GM18867 (cell line): ENCODE measurements around the gene SPATA9.

Experiments used
- ATAC-seq: cut with Tn5 transposase; IDR thresholded peaks from one replicate; pipeline ENCODE4 v1.9.1; 2021; ENCODE audit warnings: mild to moderate bottlenecking, moderate library complexity; ENCODE audit not compliant: unreplicated experiment

SPATA9 gene

DNA sequence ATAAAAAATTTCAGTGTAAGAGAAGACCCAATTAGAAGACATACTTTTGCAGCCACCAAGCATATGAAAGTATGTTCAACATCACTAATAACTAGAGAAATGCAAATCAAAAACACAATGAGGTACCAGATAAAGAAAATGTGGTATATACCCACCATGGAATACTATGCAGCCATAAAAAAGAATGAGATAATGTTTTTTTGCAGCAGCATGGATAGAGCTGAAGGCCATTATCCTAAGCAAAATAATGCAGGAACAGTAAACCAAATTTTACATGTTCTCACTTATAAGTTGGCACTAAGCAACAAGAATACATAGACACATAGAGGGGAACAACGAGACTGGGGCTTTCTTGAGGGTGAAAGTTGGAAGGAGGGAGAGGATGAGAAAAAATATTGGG, 6.9 kb upstream of the SPATA9 start:
- no peak for ATAC-seq

DNA sequence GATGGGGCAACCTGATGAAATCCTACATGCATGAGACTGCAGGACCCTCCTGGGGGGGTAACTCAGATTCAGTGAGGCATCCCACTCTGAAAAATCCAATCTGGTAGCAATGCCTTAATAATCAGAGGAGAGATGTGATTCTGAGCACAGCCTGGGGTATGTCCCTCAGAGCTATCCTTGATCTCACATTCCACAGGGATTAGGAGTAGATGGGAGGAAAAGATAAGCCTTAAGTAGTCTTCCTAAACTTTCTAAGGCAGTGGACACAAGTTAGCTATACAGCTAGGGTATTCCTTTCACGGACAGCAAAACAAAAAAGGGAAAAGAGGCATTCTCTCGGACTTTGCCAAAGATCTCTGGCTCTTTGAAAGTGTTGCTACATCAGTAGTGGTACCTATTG, 3.9 kb upstream of the SPATA9 start:
- no peak for ATAC-seq

DNA sequence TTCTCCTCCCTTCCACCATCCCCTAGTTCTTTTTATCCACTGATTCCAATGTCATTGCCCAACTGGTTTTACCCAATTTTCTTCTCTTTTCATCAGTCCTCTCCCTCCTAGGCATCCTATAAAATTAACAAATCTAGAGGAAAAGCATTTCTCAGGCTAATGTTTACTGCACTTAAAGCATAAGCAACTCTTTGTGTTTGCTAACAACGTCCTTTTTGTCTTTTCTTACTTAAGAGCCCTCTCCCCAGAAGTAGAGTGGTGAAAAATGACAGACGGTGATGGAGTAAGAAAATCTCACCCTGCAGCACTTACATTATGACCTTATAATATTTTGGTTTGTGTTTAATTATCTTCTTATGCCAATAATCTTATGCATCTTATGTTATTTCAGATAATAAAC, 1.6 kb upstream of the SPATA9 start:
- ATAC-seq: no peak

DNA sequence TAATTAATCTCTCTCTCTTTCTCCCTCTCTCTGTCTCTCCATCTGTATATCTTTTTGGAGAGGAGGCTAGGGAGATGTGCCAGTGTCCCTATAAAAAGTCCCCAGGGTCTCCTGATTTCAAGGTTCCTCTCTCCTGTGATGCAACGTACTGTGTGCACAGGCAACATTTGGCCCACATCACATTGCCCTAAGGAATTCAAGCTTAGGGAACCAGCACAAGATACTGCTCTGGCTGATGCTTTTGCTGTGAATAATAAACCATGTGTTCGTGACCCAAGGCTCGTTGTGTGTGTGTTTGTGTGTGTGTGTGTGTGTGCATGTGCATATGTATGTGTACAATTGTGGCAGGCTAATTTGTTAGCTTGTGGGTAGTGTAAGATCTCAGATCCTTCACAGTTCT, 9.7 kb downstream of the SPATA9 start:
- ATAC-seq: no peak

DNA sequence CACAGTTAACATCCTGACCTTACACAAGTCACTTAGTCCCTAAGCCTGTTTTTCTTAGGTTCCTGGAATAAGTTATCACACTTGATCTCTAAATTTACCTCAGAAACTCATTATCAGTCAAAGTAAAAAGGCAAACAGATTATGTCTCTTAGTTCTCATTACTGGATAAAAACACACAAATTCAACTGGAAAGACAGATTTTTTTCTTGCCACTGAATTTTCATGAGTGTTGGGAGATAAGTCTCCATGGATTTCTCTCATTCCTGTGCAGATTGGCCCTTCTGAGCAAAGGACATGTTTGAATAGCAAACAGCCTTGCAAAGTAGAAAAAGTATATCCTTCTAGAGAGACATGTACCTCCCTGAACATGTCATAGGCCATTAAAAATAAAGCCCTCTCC, 10.2 kb downstream of the SPATA9 start:
- no peak for ATAC-seq

DNA sequence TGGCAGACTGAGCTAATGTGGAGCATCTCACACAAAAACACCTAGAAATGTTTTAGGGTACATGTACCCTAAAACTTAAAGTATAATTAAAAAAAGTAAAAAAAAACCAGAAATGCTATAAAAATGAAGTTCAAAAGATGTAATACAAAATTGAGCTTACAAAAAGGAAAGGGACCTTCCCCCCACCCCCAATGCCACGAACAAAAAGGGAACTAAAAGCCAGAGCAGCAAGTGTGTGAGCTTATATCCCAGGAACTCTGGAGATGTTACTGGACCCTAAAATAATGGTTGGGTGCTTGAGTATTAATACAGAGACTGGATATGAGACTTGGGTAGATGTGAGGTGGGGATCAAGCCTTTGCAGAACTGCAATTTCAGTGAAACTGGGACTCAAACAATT, 11.0 kb downstream of the SPATA9 start:
- ATAC-seq: no peak

DNA sequence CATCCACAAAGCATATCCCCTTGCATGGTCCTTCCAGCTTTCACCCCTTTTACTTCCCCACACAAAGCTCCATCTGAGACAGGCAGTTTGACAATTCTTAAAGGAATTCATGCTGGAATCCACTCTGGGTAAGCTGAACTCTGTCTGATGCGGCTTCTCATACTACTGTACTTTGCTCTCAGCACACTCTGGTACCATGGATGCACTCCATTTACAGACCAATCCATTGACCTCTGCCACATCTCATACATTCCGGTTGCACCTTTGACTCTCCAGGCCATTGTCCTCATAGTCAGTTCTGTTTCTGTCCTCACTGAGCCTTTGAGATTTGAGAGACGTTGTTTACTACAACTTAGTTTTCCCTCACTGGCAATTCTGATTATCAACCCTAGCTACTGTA, 12.2 kb downstream of the SPATA9 start:
- ATAC-seq: no peak

DNA sequence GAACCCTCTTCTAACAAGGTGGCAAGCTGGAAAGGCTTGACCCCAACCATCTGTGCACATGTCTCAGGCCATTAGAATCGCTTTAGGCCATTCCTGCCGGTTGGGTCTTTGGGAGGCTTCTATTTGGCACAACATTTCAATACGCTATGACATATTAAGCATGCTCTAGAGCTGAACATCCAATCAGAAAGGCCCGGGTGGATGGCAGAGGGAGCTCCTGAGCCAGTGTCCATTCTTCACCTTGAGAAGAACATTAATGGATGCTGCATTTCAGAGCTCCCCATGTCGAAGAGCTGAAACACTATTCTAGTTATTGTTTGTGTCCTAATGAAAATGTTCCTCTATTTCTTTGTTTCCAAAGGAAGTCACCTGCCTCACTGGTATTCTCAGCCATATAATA, 12.8 kb downstream of the SPATA9 start:
- no peak for ATAC-seq

DNA sequence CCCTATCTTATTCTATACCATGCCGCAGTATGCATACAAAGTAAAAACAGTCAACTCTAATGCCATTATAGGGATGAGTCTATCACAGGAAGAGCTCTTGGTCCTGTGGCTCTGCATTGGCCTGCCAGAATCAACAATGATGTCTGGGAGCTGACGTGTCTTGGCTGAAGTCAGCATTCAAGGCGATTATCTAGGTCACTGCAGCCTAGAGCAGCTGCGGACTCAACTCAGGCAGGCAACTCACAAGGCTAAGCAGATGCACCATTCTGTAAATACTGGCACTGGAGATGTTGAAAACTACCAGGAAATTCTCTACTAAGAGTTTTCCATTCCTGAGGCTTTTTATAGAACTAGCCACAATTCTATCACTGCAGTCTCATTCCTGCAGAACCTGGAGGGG, 13.3 kb downstream of the SPATA9 start:
- ATAC-seq: no peak

DNA sequence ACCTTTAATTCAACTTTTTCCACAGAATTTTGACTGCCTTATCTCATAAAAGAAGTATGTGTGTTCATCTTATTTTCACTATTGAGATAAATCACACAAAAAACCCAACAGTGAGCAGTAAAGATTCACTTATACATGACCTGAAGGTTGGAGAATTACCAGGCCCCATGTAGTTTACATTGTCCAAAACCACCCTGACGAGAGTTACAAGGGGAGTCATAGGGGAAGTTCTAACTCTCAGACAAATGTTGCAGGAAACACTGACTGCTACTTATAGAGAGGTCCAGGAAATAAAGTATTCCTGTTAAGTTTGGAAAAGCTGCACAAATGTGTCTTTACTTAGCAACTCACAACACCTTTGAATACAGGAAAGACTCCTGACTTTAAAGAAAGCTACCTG, 14.1 kb downstream of the SPATA9 start:
- no peak for ATAC-seq

DNA sequence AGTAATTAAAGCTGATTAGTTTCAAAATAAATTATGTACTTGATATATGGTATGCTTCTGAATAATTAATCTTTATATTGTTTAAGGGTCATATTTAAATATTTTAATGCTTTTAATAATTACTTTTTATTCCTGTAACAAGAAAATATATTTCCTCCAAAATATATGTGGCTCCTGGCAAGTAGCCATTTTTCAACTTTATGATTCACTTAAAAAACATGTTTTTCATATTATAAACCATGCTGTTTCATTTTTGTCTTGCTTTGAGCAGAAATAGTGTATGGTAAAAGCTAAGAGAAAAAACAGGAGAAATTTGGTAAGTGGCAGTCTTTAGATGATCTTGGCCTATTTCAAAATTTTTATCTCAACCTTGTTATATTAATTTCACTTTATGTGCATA, 14.6 kb downstream of the SPATA9 start:
- ATAC-seq: no peak

DNA sequence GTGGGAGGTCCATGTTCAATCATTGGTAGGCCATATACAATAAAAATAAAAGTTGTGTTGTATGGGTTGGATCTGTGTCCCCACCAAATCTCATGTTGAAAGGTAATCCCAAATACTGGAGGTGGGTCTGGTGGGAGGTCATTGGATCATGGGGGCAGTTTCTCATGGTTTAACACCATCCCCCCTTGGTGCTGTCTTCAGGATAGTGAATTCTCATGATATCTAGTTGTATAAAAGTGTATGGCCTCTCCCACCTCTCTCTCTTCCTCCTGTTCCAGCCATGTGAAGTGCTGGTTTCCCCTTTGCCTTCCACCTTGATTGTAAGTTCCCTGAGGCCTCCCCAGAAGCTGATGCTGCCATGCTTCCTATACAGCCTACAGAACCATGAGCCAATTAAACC, 15.1 kb downstream of the SPATA9 start:
- ATAC-seq: no peak

DNA sequence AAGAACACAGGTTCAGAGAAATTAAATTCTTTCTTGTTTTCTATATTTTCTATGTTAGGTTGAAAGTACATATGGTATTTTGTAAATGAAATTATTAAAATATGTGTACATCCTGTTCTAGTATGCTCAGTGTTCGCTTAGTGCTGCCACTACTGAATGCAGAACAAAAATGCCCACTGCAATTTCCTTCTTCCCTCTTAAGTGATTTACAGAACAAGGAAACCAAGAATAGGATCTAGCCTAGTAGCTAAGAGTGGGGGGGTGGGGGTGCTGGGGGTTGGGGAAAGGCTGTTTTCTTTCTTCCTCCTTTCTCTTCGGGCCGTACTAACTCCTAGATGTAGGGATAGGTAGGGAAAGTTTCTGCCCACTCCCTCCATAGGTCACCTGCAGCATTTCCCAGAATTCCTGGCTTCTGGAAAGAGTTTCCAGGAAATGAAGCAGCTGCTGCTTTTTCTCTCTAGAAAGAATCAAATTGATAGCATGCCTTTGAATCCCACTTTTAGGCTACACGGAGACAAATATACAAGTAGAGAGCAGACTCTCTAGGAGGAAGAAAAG, 15.7 kb downstream of the SPATA9 start:
- ATAC-seq: no peak

DNA sequence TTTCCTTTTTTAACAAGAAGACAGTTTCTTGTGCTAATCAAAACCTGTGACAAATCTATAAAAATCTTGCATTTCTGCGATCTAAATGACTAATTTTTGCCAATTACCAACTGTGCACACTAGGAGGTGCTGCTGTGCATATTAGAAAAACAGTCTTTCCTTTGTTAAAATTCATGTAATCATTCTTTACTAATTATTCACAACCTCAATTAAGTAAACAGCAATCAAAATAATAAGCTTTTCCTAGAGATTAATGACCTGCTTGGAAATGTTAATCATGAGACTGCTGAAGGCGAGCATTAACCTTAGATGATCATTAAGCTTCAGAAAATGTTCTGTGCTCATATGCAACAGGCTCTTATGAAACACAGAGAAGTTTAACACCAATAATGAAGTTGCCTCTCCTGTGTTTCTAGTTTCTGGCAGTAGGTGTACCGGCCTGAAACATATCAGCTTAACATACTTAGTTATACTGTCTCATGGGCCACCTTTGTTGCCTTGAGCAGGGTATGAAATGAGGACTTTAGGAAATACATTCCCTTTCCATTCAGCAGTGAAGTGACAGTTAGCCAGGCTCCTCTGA, 18.5 kb downstream of the SPATA9 start:
- ATAC-seq: no peak

DNA sequence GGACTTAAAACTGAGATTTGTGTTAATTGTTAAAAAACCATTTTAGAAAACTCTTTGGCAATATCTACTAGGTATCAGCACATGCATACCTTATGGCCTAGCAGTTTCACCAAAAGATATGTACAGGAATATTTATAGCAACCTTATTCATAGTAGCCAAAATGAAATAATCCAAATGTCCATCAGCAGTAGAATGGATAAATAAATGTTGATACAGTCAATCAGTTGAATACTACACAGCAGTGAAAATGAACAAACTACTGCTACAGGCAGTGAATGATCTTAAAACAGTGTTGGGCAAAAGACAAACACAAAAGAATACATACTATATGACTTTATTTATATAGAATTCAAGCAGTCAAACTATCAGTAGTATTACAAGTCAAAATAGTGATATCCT, 19.8 kb downstream of the SPATA9 start:
- no peak for ATAC-seq

DNA sequence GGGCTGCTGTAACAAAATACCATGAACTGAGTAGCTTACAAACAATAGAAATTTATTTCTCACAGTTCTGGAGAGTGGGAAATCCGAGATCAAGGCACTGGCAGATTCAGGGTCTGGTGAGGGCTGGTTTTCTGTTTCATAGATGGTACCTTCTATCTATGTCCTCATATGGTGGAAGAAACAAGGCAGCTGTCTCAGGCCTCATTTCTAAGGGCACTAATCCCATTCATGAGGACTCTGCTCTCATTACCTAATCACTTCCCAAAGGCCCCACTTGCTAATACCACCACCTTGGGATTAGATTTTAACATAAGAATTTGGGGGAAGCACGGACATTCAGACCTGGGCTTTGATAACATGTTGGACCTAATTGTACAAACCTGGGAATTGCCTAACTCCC, 22.7 kb downstream of the SPATA9 start:
- ATAC-seq: no peak

DNA sequence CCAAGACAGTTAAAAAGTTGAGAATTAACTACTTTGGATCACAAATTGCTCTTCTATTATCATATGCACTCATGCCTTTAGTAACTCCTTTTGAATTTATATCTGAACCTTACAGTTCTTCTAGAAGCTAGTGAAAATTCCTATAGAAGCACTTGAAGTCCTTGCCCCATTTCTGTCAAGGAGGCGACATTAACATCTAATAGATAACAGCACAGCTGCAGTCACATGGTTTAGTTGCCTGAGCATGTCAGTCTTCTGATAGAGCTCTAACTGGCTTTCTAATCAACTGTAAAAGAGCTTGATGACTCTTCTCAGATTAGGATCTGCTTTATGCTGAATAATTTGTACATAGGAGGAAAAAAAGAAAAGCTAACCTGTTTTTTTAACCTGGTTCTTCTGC, 27.2 kb downstream of the SPATA9 start:
- ATAC-seq: no peak

DNA sequence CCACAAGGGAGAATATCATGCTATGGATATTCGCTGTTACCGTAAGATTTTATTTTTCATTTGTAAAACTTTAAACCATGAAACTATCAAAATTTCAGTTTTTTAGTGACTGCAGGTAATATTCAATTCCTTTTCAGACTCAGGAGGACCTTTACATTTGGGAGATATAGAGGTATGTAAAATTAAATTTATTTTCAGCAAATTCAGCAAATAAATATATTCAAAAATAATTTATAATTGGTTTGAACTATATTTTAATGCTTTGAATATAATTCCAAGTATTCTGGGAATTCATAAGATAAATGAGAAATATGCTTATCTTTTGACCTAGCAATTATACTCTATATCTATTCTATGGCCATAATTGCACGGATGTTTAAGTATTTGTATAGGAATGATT, 28.6 kb downstream of the SPATA9 start:
- no peak for ATAC-seq

DNA sequence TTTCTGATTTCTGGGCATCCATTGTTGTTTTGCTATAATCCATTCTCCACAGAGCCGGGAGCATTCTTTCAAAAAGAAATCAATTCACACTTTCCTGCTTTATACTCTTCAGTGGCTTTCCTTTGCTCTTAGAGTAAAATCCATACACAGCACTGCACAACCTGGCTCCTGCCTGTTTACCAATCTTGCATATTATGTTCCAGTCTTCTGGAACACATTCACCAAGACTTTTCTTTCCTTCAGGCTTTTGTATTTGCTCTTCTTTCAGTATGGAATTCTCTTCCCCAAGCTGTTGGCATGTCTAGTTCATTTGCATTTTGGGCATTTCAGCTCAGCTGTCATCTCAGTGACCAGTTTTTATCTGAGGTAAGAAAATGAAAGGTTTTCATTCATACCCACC, 29.9 kb downstream of the SPATA9 start:
- no peak for ATAC-seq

DNA sequence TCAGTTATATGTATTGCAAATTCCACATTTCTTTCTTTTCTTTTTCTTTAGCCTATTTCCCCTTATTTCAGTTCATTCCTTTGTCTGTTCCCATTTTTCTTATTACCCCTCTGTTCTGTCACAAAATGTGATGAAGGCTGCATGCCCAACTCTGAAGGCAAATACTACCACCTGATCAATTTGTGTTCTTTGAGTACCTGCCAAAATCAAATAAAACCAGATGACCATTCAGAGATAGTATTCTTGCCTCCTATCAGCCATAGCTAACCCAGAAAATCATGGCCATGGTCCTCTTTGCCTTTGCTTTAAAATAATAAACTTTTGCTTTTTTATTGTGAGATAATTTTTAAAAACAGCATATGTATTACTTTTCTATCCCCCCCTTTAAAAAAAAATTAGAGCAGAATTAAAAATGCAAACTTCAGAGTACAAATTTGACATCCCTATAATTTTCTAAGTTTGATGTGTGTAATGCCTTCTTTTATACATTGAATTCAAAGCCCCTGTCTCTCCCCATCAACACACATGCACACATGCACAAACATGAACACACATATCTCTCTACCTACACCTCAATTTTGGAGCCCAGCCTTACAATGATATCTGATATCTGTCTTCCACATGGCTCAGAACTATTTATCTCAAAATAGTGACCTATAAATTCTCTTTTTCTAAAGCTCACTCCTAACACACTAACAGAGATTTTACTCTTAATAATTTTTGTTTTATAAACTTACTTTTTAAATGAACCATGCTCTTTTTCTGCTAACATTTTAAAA, 32.8 kb downstream of the SPATA9 start:
- ATAC-seq: no peak

DNA sequence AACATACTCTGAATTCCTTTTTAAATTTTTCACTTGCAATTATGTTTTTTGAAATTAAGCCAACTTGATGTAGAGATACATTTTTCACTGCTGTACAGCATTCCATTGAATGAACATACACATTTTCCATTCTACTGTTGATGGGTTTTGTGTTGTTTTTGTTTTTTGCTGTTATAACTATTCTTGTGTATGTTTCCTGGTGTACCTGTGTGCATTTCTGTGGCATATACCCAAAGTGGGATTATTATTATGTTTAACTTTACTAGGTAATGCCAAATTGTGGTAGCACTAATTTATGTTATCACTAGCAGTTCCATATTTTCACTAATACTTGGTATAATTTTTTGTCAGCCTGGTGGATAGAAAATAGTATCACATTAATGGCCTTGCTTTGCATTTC, 33.5 kb downstream of the SPATA9 start:
- ATAC-seq: no peak
